Epidermal melanocyte (primary cell): Measurements from ENCODE around the gene HERC2.
"Not testable (repeated sequence)": the region's sequence is repeated elsewhere in the genome, so short reads cannot be mapped to it uniquely, and the experiment has no call there.

ENCODE experiments used
- DNase-seq: peaks from one replicate; pipeline ENCODE4 v3.0.0; 2011; ENCODE audit warnings: low spot score; ENCODE audit not compliant: insufficient read length

HERC2 gene

GRCh38 chr15:28286031-28286430 lies 35.9 kb downstream of the HERC2 start:
- no peak for DNase-seq

GRCh38 chr15:28281876-28282275 lies 40.1 kb downstream of the HERC2 start:
- DNase-seq: no peak

- DNase-seq: no peak
These were observed 47.3 kb downstream of the HERC2 start for GRCh38 chr15:28274635-28275034.

- DNase-seq: no peak
These were observed 47.9 kb downstream of the HERC2 start for GRCh38 chr15:28273873-28274610.

- DNase-seq: no peak
These were observed 48.5 kb downstream of the HERC2 start for GRCh38 chr15:28273468-28273867.

GRCh38 chr15:28272587-28272986 lies 49.4 kb downstream of the HERC2 start:
- no peak for DNase-seq

- DNase-seq: no peak
These were observed 50.2 kb downstream of the HERC2 start for GRCh38 chr15:28271697-28272260.

- DNase-seq: no peak
These were observed 52.9 kb downstream of the HERC2 start for GRCh38 chr15:28269097-28269496.

GRCh38 chr15:28267727-28268126 lies 54.3 kb downstream of the HERC2 start:
- no peak for DNase-seq

- no peak for DNase-seq
These were observed 56.5 kb downstream of the HERC2 start for GRCh38 chr15:28265334-28266019.

GRCh38 chr15:28264166-28264565 lies 57.8 kb downstream of the HERC2 start:
- DNase-seq: no peak

- DNase-seq: no peak
These were observed 59.5 kb downstream of the HERC2 start for GRCh38 chr15:28262438-28262837.

- DNase-seq: no peak
These were observed 61.3 kb downstream of the HERC2 start for GRCh38 chr15:28260722-28261121.

- DNase-seq: no peak
These were observed 61.7 kb downstream of the HERC2 start for GRCh38 chr15:28260317-28260716.

GRCh38 chr15:28255965-28256364 lies 66.0 kb downstream of the HERC2 start:
- DNase-seq: no peak

- DNase-seq: no peak
These were observed 69.1 kb downstream of the HERC2 start for GRCh38 chr15:28252831-28253230.

- no peak for DNase-seq
These were observed 75.4 kb downstream of the HERC2 start for GRCh38 chr15:28246605-28247004.

- DNase-seq: no peak
These were observed 78.1 kb downstream of the HERC2 start for GRCh38 chr15:28243901-28244300.

GRCh38 chr15:28243399-28243798 lies 78.6 kb downstream of the HERC2 start:
- DNase-seq: no peak

- not testable (repeated sequence) for DNase-seq
These were observed 83.7 kb downstream of the HERC2 start for GRCh38 chr15:28238296-28238695.

GRCh38 chr15:28231743-28232142 lies 90.2 kb downstream of the HERC2 start:
- DNase-seq: not testable (repeated sequence)

- not testable (repeated sequence) for DNase-seq
These were observed 90.6 kb downstream of the HERC2 start for GRCh38 chr15:28231336-28231735.
